Body of pancreas (tissue), 4 donors: Measurements from ENCODE around the gene ARSG.

Experiments
- CTCF ChIP-seq, 7 experiments: fragments of 450-650 bp in 4 of 7; fragments of 200-600 bp in 3 of 7; sonication (generic) in 3 of 7; IDR thresholded peaks; one replicate each; pipeline ENCODE4 v1.5.1; 2016 to 2019; ENCODE audit warnings: antibody characterized with exemption in 7 of 7
- POLR2A ChIP-seq, 3 donors: fragments of 450-650 bp; IDR thresholded peaks; one replicate each; pipeline ENCODE4 v1.6.1; 2016; ENCODE audit warnings: antibody characterized with exemption in 3 of 3, mild to moderate bottlenecking in 2 of 3

GRCh38 chr17:68424861-68425260, 133.6 kb downstream of the ARSG start:
- TF ChIP-seq POLR2A (IDR thresholded peaks at IDR 0.05) (no peak), CTCF (IDR thresholded peaks at IDR 0.05) (no peak)
